LoVo (cell line): Measurements from ENCODE around the gene NEK6.

Experiments used
- DNase-seq: peaks from one replicate; pipeline ENCODE4 v3.0.0-alpha.2; 2016; ENCODE audit warnings: low spot score

The NEK6 gene

DNA sequence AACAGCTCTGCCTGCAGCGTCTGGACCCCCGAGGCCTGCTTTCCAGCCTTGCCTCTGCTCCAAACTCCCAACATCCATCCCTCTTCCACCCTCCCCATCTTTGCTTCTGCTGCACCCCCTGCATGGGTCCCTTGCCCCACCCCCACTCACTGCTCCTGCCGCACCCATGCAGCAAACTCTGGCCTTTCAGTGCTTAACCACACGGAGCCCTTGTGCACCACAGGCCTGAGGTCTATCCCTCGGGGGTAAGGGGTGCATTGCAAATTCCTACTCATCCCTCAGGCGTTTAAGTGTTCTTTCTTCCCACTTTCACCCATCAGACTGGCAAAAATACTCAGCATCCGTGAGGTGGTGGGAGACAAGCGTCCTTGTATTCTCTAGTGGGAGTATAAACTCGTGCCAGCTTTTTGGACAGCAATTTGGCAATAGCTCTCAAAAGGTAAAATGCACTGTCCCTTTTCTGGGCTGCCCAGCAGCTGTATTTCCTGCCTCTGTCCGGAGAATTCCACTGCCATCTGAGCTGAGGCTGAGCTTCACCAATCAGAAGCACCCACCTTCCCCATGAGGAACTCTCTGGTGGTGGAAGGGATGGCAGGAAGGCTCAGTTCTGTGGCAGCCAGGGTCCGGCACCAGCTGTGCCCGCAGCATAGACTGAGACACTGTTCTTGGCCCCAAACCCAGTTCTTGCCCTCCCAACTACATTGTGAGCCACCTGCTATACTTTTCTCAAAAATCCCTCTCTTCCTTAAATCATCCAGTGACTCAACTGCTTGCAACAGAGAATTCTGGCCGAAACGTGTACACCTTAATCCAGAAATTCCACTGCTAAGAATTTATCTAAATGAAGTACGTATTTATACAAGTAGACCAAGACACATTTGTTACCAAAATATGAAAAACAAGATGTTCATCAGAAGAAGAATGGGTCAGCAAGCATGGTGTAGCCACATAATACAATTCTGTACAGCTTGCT is 142.5 kb downstream of the NEK6 start:
- DNase-seq: no peak
